ENCODE data around the gene ZRANB3. TPM values are rescaled to one million over a fixed set of nuclear protein-coding genes. Genes with fewer than 3 reads are reported as not detected.

Gene ZRANB3
- total RNA-seq (1 to 10 TPM; 2.2 to 6.1 (median 4.9) TPM), polyA plus RNA-seq (1 to 10 TPM in 1 of 2 donors, under 1 TPM in 1; 0.91 to 1.2 TPM)

GRCh38 chr2:135530313-135531230 lies at the start of gene ZRANB3:
Gene ZRANB3 (minus strand): TSS chr2:135531218.
- Histone ChIP-seq H3K4me3 (peak within 1 kb of the TSS; percentile 68 to 98 (median 92)), H3K27ac (peak within 1 kb of the TSS; percentile 83 to 91 (median 88)), H3K9me3 (no peaks in the 10 kb centered on the region), H3K27me3 (no peaks in the 10 kb centered on the region), H3K36me3 (no peaks in the 10 kb centered on the region), H3K4me1 (peaks cover 0 to 11% (median 6%) of the 10 kb centered on the region in 3 donors)
- WGBS, 2 donors = 0% methylated on average over 46 of the region's 46 CpGs
- no peak for TF ChIP-seq CTCF (IDR thresholded peaks at IDR 0.05)
- DNase-seq = peak; percentile 81 to 97 (median 94)
- FAIRE-seq = peak; percentile 90
- peak; percentile 80 to 91 (median 85) for ATAC-seq
- intact Hi-C loops (cut with DNase I) = no loop called here

- no peak for TF ChIP-seq CTCF (IDR thresholded peaks at IDR 0.05)
- H3K36me3 ChIP-seq = peaks cover 0 to 6% (median 0%) of the 10 kb centered on the region in 3 donors
- intact Hi-C loops (cut with DNase I) = no loop called here
- FAIRE-seq (no peak), DNase-seq (no peak), ATAC-seq (no peak)
- H3K4me3 ChIP-seq = no peak overlapping the region
- no peaks in the 10 kb centered on the region for H3K9me3 ChIP-seq
- H3K27ac ChIP-seq = no peak overlapping the region
- 92 to 100% methylated on average over 1 of the region's 1 CpG for WGBS, 2 donors
- H3K27me3 ChIP-seq = no peaks in the 10 kb centered on the region
- no peaks in the 10 kb centered on the region for H3K4me1 ChIP-seq
These were observed 42.6 kb upstream of the ZRANB3 start for GRCh38 chr2:135573620-135574019.

- WGBS, 2 donors = 83 to 89% methylated on average over 2 of the region's 2 CpGs
- no peaks in the 10 kb centered on the region for H3K4me1 ChIP-seq
- no peak overlapping the region for H3K27ac ChIP-seq
- H3K4me3 ChIP-seq = no peak overlapping the region
- intact Hi-C loops (cut with DNase I) = no loop called here
- ATAC-seq = no peak
- H3K36me3 ChIP-seq = peaks cover 0 to 6% (median 0%) of the 10 kb centered on the region in 3 donors
- no peak for FAIRE-seq
- H3K27me3 ChIP-seq = no peaks in the 10 kb centered on the region
- no peaks in the 10 kb centered on the region for H3K9me3 ChIP-seq
- TF ChIP-seq CTCF (IDR thresholded peaks at IDR 0.05) = no peak
- no peak for DNase-seq
These were observed 39.9 kb upstream of the ZRANB3 start for GRCh38 chr2:135570884-135571283.

GRCh38 chr2:135563793-135564192 lies 32.8 kb upstream of the ZRANB3 start:
- DNase-seq (no peak), FAIRE-seq (no peak), ATAC-seq (no peak)
- intact Hi-C loops (cut with DNase I) = no loop called here
- Histone ChIP-seq H3K27ac (no peak overlapping the region), H3K4me1 (no peaks in the 10 kb centered on the region), H3K36me3 (no peaks in the 10 kb centered on the region), H3K4me3 (no peak overlapping the region), H3K27me3 (no peaks in the 10 kb centered on the region), H3K9me3 (no peaks in the 10 kb centered on the region)
- WGBS, 2 donors = 94 to 96% methylated on average over 4 of the region's 4 CpGs
- TF ChIP-seq CTCF (IDR thresholded peaks at IDR 0.05) = no peak

- no peak overlapping the region for H3K27ac ChIP-seq
- no peak for ATAC-seq
- no peak overlapping the region for H3K4me3 ChIP-seq
- no peak for TF ChIP-seq CTCF (IDR thresholded peaks at IDR 0.05)
- H3K36me3 ChIP-seq = no peaks in the 10 kb centered on the region
- no peak for FAIRE-seq
- intact Hi-C loops (cut with DNase I) = no loop called here
- H3K9me3 ChIP-seq = no peaks in the 10 kb centered on the region
- WGBS, 2 donors = 97 to 99% methylated on average over 4 of the region's 4 CpGs
- DNase-seq = no peak
- H3K4me1 ChIP-seq = no peaks in the 10 kb centered on the region
- H3K27me3 ChIP-seq = no peaks in the 10 kb centered on the region
These were observed 30.9 kb upstream of the ZRANB3 start for GRCh38 chr2:135561925-135562324.
